Fibroblast of the aortic adventitia (primary cell): ENCODE results near the gene ZBED4. TPM values are rescaled to one million over a fixed set of nuclear protein-coding genes. Genes with fewer than 3 reads are reported as not detected.

Experiments used
- DNase-seq: peaks from one replicate; pipeline ENCODE4 v3.0.0-alpha.2; 2010; ENCODE audit warnings: low read depth
- H3K4me3 ChIP-seq: 2 replicates; pipeline ENCODE4 v1.5.1; 2011; ENCODE audit warnings: low read depth, mild to moderate bottlenecking, control low read depth, low read length, moderate library complexity
- total RNA-seq: library from RNA; depleted of rRNA; stranded (reverse); fragments of >200 nt; gene quantifications from 2 replicates; pipeline ENCODE4 v1.2.3, GENCODE V29; 2012; ENCODE audit warnings: low replicate concordance
- TF ChIP-seq, protein P1 (sequence below): IDR thresholded peaks from 2 replicates; pipeline ENCODE4 v1.5.1; 2011; ENCODE audit warnings: mild to moderate bottlenecking, low read length, control low read depth, inconsistent platforms; ENCODE audit not compliant: insufficient read depth

The ZBED4 gene
- total RNA-seq, 1 donor, result 8.3 TPM

DNA sequence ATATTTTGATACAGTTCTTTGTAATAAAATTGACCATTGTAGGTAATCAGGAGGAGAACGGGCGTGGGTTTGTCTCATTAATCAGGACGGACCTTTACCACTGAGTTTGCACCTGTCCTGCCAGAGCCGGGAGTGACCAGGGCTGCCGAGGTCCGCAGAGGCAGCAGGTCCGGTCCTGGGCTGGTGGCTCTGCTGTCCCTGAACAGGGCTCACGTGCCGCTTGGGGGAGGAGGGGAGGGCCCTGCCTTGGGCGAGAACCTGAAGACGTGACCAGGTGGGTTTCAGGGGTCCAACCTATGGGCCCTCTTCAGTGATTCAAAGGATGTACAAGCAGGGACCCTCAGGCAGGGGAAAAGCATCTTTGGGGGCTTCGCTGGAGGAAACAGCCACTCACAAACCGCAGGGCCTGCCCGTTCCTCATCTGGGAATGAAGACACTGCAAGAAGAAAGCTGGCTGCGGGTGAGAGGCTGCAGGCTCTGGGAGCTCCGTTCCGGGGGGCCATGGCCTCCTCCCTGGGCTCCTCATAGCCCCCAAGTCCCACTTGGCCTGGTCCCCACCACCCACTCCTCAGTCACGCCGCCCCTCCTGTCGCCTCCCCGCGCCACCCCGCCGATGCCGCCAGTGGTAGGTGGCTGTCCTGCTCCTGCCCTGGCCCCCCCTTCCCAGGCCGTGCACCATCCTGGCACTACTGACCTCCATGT is 74.0 kb downstream of the ZBED4 start:
- no peak overlapping the region for H3K4me3 ChIP-seq
- no peak for DNase-seq
- TF ChIP-seq, protein P1, sequence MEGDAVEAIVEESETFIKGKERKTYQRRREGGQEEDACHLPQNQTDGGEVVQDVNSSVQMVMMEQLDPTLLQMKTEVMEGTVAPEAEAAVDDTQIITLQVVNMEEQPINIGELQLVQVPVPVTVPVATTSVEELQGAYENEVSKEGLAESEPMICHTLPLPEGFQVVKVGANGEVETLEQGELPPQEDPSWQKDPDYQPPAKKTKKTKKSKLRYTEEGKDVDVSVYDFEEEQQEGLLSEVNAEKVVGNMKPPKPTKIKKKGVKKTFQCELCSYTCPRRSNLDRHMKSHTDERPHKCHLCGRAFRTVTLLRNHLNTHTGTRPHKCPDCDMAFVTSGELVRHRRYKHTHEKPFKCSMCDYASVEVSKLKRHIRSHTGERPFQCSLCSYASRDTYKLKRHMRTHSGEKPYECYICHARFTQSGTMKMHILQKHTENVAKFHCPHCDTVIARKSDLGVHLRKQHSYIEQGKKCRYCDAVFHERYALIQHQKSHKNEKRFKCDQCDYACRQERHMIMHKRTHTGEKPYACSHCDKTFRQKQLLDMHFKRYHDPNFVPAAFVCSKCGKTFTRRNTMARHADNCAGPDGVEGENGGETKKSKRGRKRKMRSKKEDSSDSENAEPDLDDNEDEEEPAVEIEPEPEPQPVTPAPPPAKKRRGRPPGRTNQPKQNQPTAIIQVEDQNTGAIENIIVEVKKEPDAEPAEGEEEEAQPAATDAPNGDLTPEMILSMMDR, result no peak

DNA sequence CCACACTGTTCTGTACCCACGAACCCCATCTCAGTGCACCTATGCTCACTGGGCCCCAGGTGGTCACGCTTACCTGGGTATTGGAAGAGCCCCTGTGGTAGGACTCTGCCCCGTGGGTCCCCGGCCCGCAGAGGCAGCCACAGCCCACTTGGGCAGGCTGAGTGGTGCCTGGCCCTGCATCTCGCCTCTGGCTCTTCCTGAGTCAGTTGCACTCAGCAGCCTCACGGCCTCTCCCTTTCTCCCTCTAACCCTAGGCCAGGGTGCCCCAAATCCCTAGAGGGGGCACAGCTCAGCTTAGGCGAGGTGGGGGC is 74.5 kb downstream of the ZBED4 start:
- DNase-seq, result no peak
- no peak overlapping the region for H3K4me3 ChIP-seq
- TF ChIP-seq, protein P1, result no peak

- no peak overlapping the region for H3K4me3 ChIP-seq
- DNase-seq, result no peak
- TF ChIP-seq, protein P1, result no peak
These were observed 75.0 kb downstream of the ZBED4 start for GRCh38 chr22:49928555-49929210.

- no peak overlapping the region for H3K4me3 ChIP-seq
- TF ChIP-seq, protein P1, result peak; percentile 59
- peak; percentile 21 for DNase-seq
These were observed 75.8 kb downstream of the ZBED4 start for GRCh38 chr22:49929211-49929979.

DNA sequence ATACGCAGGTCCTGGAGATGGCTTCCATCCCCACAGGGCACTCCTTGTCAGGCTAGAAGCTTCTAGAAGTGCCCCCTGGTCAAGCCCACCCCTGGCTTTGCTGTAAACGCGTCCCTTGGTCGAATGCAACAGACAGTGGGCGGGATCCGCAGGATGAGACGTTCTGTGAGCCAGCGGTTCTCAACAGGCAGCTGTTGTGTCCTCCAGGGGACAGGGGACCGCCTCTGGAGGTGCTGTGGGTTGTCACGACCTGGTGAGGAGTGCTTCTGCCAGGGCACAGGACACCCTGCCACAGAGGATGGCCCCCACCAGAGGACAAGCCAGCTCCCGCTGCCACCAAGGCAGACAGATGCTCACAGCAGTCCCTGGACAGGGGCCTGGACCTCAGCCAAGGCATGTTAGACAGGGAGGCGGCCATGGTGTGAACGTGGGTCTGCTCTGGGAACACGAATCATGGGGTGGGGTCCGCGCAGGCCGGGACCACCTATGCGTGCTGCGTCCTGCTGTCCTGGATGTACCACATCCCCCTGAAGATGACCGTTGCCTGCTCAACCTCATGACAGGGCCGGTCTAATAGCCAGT is 76.4 kb downstream of the ZBED4 start:
- TF ChIP-seq, protein P1, result no peak
- H3K4me3 ChIP-seq, result no peak overlapping the region
- DNase-seq, result no peak

- TF ChIP-seq, protein P1, result peak; percentile 52
- peak; percentile 68 for DNase-seq
- H3K4me3 ChIP-seq, result no peak overlapping the region
These were observed 77.2 kb downstream of the ZBED4 start for GRCh38 chr22:49930596-49931412.
